ENCODE results near the gene CNTNAP2. TPM values are rescaled to one million over a fixed set of nuclear protein-coding genes. Genes with fewer than 3 reads are reported as not detected.

Gene CNTNAP2
- total RNA-seq, 1 experiment from 2014 or later: 0.03 TPM

- no peak for TF ChIP-seq SIN3A (IDR thresholded peaks at IDR 0.05; ENCODE audit: borderline replicate concordance, insufficient read depth, low read depth, low read length)
- no peak for TF ChIP-seq CTCF (IDR thresholded peaks at IDR 0.05)
- TF ChIP-seq TCF7L2 (IDR thresholded peaks at IDR 0.05; ENCODE audit: low read depth, low read length): no peak
- no peak for TF ChIP-seq REST (IDR thresholded peaks at IDR 0.05; ENCODE audit: insufficient read depth in 1 of 2, low read depth in 2 of 2, low read length in 1 of 2)
- intact Hi-C loops (cut with micrococcal nuclease; ENCODE audit: unreplicated experiment): no loop called here
- DNase-seq (ENCODE audit: low read depth, low spot score) (no peak), ATAC-seq (no peak)
- H3K4me3 ChIP-seq (ENCODE audit: low read depth in 2 of 2, low read length in 2 of 2): no peak overlapping the region
- no TSS peak for BruUV-seq (replicated peaks)
- H3K9me3 ChIP-seq (ENCODE audit: control insufficient read depth, insufficient read depth, low read depth, low read length): no peaks in the 10 kb centered on the region
- in situ Hi-C loops (cut with HindIII; ENCODE audit: low pct_unique_long_range_greater_than_20kb, low sequenced_read_pairs): no loop called here
- POLR2A ChIA-PET: no interaction called here
- H3K27ac ChIP-seq (ENCODE audit: low read length): no peak overlapping the region
- no peaks in the 10 kb centered on the region for H3K27me3 ChIP-seq (ENCODE audit: control insufficient read depth, insufficient read depth, low read length)
- H3K4me1 ChIP-seq (ENCODE audit: control insufficient read depth, insufficient read depth, low read length): no peaks in the 10 kb centered on the region
- H3K36me3 ChIP-seq (ENCODE audit: control insufficient read depth, insufficient read depth, low read length): no peaks in the 10 kb centered on the region
- CTCF ChIA-PET: no interaction called here
These were observed 338.6 kb downstream of the CNTNAP2 start for GRCh38 chr7:146455091-146455655.

- no peak for ATAC-seq
- in situ Hi-C loops (cut with HindIII; ENCODE audit: low pct_unique_long_range_greater_than_20kb, low sequenced_read_pairs) (no loop called here), intact Hi-C loops (cut with micrococcal nuclease; ENCODE audit: unreplicated experiment) (no loop called here)
- no TSS peak for BruUV-seq (replicated peaks)
- Histone ChIP-seq H3K36me3 (ENCODE audit: control insufficient read depth, insufficient read depth, low read length) (no peaks in the 10 kb centered on the region), H3K4me1 (ENCODE audit: control insufficient read depth, insufficient read depth, low read length) (no peaks in the 10 kb centered on the region), H3K27me3 (ENCODE audit: control insufficient read depth, insufficient read depth, low read length) (no peaks in the 10 kb centered on the region), H3K4me3 (ENCODE audit: low read depth in 2 of 2, low read length in 2 of 2) (no peak overlapping the region), H3K9me3 (ENCODE audit: control insufficient read depth, insufficient read depth, low read depth, low read length) (no peaks in the 10 kb centered on the region), H3K27ac (ENCODE audit: low read length) (no peak overlapping the region)
- DNase-seq (ENCODE audit: low read depth, low spot score): no peak
- POLR2A ChIA-PET: no interaction called here
- CTCF ChIA-PET: no interaction called here
- TF ChIP-seq CTCF (IDR thresholded peaks at IDR 0.05) (no peak), SIN3A (IDR thresholded peaks at IDR 0.05; ENCODE audit: borderline replicate concordance, insufficient read depth, low read depth, low read length) (no peak), POLR2AphosphoS5 (IDR thresholded peaks at IDR 0.05; ENCODE audit: low read depth, low read length) (no peak), TCF7L2 (IDR thresholded peaks at IDR 0.05; ENCODE audit: low read depth, low read length) (no peak), REST (IDR thresholded peaks at IDR 0.05; ENCODE audit: insufficient read depth in 1 of 2, low read depth in 2 of 2, low read length in 1 of 2) (no peak)
These were observed 362.4 kb downstream of the CNTNAP2 start for GRCh38 chr7:146479040-146479439.
